ENCODE measurements around the gene DUOX1.
"Not testable (repeated sequence)": the region's sequence is repeated elsewhere in the genome, so short reads cannot be mapped to it uniquely, and the experiment has no call there.

DUOX1 gene

GRCh38 chr15:45121706-45122417 lies 7.9 kb upstream of the DUOX1 start:
- peak; percentile 86 for DNase-seq

DNA sequence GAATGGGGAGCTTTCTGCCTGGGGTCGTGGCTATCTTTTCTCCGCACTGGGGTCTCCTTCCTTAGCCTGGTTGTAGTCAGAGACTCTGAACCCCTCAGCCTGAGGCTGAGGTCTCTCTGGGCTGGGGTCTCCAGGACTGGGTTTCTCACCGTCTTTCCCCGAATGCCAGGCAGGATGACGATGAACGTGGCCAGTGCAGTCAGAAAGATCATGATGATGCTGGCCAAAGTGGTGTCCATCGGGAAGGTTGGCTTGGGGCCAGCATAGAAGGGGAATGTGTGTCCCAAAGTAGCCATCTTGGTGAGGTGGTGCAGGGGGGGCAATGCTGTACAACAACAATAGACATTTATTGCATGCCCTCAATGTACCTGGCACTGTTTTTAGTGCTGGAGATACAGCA lies 7.1 kb upstream of the DUOX1 start:
- DNase-seq = no peak

GRCh38 chr15:45123397-45123796 lies 6.4 kb upstream of the DUOX1 start:
- no peak for DNase-seq

DNA sequence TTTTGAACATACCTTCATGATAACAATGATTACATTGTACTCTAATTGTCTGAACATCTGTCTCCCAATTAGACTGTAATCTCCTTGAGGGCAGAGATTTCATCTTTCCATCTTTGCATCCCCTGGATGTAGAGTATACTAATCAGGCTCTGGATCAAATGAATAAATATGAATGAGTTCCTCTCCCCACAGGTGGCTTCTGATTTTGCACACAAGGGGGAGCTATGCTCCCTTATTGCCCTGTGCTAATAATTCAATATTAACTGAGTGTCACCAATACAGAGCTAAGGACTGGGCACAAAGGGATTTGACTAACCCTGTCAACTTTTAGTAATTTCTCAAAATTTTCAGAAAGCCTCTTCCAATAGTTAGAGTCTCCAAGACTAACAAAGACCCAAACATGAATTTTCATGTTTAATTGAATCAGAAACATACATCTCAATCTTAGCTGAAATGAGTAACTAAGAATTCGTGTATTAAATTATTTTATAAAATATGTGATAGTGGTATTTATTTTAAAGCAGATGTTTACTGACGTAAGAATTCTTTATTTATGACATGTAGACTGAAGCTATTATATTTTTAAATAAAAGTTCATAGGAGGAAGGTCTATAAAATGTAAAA lies 3.1 kb upstream of the DUOX1 start:
- peak; percentile 49 for DNase-seq

DNA sequence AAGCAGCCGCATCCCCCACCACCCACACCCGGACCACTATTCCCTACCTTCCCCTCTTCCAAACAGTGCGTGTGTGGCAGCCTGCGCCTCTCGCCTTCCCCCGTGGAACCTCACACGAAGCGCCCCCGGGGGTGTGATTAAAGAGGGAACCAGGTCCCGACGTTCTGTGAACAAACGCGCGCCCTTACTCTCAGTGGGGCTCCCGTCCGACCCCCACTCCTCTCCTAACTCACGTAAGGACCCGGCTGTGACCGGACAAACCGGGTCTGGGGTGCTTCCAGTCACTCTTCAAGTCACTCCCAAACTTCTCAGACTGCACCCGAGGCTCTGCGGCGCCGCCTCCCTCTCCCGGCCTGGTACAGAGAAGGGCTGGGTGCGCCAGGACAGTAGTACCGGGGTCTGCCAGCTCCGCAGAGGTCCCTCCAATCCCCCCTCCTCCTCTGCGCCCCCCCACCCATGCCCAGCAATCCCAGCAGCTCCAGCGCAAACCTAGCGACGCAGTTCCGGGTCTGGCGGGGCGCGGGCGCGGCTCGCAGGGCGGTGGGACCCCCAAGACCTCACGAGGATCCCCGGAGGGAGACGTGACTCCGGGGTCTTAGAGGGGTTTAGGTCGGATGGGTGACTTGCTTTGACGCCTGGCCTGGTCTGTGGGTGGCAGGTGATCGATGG lies 689 bp upstream of the DUOX1 start:
- DNase-seq = no peak

DNA sequence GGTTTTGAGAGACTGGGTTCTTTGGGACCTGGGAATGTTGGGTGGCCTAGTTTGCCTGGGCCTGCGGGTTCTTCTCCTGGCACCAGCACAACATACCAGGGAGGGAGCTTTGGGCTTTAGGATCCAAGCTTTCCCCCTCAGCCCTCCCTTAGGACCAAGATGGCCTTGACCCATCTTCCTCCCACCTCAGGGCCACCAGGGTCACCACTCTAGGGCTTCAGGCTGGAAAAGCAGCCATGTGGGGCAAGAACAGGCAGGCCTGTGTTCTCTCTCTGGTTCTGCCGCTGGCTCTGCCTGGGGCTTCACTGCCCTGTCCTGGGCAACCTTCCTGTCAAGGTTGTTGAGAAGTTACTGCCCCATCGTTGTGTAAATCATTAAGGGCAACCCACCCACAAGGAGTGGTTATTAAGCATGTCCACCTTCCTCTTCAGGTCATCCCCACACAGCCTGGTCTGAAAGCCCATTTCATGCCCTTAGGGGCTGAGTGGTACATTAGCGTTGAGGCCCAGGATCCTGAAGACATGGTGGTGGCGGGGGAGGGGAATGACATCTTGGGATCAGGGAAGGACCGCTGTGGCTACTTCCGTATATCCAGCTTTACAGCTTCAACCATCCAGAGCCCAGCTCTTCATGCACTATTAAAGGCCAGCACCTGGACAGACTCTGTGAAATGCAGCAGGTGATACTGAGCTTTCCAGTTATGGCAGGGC lies 652 bp downstream of the DUOX1 start:
- DNase-seq = no peak

- no peak for DNase-seq
Observed at GRCh38 chr15:45131510-45131909, 1.7 kb downstream of the DUOX1 start.

GRCh38 chr15:45132844-45133560 lies 3.2 kb downstream of the DUOX1 start:
- no peak for DNase-seq

GRCh38 chr15:45133561-45133920 lies 3.7 kb downstream of the DUOX1 start:
- no peak for DNase-seq

DNA sequence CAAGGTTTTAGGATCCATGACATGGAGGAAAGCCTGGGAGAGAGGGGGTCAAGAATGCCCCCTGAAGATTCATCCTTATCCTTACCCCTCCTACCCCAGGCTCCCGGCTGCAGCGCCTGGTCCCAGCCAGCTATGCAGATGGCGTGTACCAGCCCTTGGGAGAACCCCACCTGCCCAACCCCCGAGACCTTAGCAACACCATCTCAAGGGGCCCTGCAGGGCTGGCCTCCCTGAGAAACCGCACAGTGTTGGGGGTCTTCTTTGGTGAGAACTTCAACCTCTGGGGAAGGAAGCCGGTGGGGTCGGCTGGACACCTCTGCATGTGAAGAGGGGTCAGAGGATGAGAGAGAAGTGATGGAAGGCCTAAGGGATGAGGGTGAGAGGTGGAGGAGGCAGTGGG lies 4.3 kb downstream of the DUOX1 start:
- no peak for DNase-seq

DNA sequence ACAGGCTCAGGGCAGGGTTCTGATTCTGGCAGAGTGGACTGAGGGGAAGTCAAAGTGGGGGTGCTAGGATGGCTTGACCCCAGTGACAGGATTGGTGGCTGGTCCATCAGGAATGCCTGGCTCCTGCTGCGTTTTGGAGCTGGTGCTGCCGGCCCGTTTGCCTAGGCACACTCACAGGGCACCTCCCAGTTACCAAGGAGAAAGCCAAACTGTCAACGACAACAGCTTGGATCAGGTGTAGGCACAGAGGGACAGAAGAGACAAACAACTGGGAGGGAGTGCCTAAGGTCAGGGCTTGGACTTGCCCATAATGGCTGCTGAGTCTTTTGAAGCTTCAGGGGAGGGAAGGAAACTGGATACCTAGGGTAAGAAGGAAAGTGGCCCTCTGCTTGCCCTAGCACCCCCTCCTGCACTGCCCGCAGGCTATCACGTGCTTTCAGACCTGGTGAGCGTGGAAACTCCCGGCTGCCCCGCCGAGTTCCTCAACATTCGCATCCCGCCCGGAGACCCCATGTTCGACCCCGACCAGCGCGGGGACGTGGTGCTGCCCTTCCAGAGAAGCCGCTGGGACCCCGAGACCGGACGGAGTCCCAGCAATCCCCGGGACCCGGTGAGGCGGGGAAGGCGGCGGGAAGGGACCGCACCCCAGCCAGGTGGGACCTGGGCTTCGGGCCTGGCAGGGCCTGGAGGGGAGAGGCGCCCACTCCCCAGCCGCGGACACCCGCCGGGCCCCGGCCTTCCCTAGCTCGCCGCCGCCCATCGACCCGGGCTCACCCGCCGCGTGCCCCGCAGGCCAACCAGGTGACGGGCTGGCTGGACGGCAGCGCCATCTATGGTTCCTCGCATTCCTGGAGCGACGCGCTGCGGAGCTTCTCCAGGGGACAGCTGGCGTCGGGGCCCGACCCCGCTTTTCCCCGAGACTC lies 5.1 kb downstream of the DUOX1 start:
- DNase-seq = no peak

DNA sequence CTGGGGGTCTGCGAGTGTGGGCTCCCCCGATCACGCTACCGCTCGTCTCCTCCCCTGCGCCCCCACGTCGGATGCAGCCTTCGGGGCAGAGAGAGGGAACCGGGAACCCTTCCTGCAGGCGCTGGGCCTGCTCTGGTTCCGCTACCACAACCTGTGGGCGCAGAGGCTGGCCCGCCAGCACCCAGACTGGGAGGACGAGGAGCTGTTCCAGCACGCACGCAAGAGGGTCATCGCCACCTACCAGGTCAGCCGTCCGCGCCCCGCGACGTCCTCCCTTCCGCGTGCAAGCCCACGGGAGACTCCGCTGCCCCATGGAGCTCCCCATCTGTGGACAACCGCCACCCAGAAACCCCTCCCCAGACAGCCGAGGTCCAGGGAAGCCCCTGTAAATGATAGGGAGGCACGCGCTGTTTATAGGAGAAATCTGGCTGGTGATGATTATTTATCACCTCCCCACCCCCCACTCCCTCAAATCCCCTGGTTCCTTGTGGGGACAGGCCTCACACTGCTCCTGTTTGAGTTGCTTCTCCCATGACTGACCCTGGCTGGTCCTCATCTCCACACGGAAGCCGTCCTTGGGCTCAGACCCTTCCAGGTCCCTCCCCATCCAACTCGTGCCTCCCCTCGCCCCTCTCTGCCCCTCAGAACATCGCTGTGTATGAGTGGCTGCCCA lies 6.0 kb downstream of the DUOX1 start:
- not testable (repeated sequence) for DNase-seq

DNA sequence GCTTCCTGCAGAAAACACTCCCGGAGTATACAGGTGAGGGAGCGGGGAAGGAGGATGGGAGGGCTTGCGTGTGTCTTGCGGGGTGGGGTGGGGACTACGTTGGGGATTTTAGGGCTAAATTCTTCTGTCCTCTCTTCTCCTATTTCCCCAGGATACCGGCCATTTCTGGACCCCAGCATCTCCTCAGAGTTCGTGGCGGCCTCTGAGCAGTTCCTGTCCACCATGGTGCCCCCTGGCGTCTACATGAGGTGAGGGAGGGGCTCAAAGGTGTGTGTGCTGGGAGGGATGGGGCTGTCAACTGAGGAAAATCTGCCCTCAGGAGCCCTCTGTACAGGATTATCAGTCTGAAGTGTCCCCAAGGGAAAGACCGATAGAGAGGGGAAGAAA lies 6.6 kb downstream of the DUOX1 start:
- DNase-seq = no peak

- DNase-seq = no peak
Observed at GRCh38 chr15:45137703-45138102, 7.9 kb downstream of the DUOX1 start.

DNA sequence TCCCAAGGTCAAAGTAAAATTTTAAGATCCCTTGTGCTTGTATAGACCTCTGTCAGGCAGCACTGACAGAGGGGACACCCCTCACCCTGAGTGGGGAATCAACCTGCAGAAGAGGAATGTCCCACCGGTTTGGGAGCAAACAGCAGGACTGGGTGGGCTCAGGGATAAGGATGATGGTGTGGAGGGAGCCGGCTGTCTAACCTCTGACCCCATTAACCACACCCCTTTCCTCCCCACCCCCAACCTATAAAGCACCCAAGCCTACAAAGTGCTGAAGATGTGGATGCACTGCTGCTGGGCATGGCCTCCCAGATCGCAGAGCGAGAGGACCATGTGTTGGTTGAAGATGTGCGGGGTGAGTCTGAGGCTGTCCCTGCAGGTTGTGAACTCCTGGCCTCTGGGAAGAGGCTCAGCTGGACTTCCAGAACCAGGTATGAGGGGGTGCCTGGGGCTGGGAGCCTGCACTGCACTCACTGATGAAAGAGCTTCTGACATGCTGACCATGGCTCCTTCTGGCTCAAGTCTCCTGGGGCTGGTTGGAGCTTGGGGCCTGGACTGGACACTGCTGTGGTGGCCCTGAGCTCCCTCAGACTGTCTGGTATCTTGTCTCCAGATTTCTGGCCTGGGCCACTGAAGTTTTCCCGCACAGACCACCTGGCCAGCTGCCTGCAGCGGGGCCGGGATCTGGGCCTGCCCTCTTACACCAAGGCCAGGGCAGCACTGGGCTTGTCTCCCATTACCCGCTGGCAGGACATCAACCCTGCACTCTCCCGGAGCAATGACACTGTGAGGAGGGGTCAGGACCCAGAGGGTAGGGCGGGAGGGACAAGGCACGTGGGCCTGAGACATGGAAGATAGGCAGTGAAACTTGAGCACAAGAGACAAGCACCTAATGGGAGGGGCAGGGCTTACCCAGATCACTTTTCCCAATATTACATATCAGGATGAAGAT lies 9.3 kb downstream of the DUOX1 start:
- DNase-seq = no peak

- DNase-seq = no peak
Observed at GRCh38 chr15:45139770-45140169, 10.0 kb downstream of the DUOX1 start.

- no peak for DNase-seq
Observed at GRCh38 chr15:45140557-45141250, 10.9 kb downstream of the DUOX1 start.

DNA sequence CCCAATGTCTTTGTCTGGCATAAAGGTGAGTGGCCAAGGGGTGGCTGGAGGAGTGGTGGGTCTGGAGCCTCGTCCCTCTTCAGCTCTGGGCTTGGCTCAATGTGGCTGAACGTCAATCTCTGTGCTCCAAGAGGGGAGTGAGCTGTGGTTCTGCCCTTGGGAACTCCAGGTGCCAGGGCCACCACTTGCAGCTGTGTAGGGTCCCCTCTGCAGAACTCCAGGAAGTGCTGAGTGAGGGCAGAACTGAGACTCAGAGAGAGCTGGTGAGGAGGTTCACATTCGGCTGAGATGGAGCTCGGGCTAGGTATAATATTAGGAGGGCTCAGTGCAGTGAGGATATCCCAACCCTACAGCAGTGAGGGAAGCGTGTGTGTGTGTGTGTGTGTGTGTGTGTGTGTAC lies 11.6 kb downstream of the DUOX1 start:
- DNase-seq = no peak

DNA sequence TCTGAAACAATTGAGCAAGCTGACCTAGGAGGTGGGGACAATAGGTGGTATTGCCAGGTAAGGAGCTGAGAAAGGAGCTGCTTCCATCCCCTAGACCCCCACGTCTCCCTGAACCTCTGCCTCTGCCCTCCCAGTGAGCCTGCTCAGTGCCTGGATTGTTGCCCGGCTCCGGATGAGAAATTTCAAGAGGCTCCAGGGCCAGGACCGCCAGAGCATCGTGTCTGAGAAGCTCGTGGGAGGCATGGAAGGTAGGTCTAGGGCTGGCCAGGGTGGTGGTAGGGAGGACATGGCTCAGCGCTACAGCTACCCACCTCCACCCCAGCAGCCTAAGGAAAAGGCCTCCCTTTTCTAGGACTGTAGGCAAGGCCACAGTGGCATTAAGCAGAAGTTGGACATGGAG lies 13.3 kb downstream of the DUOX1 start:
- no peak for DNase-seq

- no peak for DNase-seq
Observed at GRCh38 chr15:45143946-45144345, 14.2 kb downstream of the DUOX1 start.

Measured in suppressor macrophage treated with lipopolysaccharide for 4 hours (primary cell).